Amniotic stem cell (primary cell): ENCODE results near the gene CELF1.

Experiments used
- DNase-seq: peaks from one replicate; lab custom pipeline; 2025; lab: John Stamatoyannopoulos, UW

CELF1 gene

DNA sequence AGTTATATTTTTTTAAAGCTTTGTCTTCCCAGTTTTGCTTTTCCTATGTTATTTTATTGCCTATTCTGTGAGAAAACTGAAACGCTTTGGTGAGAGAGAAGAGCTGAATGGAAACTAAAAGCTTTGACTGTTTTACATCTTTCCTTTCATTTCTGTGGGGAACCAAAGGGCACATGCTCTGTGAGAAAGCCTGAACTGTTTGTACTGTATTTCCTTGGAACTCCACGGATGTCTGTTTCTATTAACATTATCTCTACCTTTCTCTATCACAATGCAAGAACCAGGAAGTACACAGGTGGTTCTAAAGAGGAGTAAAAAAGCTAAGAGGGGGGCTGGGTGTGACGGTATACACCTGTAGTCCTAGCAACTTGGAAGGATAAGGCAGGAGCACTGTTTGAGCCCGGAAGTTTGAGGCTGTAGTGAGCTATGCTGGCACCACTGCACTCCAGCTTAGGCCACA, 43.8 kb downstream of the CELF1 start:
- DNase-seq, result no peak

DNA sequence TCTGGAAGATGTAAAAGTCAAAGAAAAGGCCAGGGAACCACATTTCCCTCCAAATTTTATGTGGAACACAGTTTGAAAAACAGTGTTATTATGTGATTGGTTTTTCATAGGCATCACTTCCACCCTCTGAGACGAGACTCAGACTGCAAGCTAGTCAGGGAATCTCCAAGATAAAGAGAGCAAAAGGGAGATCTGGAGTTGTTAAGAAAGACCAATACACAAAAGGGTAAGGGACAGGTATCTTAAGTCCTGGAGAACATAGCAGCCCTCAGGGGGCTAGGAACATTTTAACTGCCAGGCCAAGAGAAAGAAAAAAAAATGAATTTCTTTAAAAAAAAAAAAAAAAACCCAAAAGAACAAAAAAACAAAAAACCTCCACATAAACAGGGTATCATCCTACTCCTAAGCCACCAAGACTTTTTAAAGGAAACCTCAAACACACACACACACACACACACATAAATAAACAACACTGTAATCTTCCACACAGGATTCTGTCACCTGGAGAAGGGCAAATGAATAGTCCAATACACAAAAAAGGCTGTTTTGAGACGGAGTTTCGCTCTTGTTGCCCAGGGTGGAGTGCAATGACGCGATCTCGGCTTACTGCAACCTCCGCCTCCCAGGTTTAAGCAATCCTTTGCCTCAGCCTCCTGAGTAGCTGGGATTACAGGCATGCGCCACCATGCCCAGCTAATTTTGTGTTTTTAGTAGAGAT, 44.5 kb downstream of the CELF1 start:
- no peak for DNase-seq

DNA sequence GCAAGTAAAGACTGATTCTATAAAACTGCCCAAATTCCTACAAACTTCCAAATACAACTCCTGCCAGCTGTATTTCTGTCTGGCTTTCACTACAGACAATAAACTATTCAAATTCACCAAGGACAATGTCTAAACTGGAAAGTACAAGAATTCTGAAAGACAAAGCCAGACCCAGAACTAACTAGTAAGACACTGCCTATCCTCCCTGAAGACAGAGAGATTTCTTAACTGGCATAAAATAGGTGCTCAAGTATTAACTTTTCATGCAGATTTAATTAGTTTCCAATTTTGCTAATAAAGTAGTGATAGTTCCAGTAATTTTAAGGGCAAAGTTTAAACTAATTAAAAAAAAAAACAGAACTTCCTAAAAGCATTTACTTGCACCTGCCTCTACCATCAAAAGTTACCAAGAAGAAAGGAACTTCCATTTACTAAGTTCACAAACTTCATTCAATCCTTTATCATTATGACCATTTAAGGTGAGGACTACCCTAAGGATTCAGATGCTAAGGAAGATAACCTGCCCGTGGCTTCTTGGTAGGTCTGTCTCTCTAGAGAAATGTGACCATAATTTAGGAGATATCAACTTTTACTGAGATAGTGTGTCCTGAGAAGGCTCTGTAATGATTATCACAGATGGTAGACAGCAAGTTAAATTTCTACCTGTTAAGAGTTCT, 45.2 kb downstream of the CELF1 start:
- DNase-seq, result no peak

DNA sequence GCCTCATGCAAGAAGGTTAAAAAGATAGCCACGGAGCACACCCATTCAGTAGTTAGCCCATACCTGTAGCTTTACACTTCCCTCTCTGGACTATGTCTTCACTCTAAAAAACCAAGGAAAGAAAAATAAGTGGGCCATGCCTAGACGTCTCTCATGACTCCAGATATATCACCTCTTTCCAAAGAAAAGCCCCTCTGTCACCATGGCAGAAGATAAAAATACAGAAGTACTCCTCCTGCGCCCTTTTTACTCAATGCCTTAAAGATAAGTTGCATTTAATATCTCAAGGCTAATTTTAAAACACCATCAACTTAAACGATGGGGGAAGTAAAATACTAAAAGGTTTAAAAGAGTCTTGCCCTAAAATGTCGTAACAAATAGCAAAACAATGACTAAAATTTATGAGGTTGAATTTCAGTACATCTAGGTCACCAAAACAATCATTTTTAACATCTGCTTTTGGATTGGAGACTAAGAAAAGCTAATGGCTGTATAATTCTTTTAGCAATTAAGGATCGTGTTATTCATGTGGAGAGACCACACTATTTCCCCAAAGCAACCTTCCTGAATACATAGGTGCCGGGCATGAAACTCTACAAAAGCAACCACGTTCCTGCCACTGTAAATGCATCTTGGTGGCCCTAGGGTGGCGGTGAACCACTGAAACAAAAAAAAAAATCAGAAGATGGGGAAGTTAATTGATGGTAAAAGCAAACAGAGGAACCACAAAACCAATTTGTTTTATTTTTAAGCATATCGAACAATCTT, 46.0 kb downstream of the CELF1 start:
- DNase-seq, result no peak

DNA sequence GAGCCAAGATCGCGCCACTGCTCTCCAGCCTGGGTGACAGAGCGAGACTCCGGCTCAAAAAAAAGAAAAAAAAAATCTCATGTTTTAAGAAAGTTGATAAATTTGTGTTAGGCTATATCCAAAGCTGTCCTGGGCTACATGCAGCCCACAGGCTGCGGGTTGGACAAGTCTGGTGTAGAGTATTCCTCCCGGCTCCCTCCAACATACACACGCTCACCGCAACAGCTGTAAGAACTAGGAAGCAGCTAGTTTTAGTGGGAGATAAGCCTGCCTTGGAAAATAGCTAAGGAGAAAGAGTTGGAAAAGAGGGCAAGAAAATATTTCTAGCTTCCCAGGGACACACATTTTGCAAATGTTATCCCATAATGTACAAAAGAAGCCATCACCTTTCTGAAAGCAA, 46.6 kb downstream of the CELF1 start:
- no peak for DNase-seq

DNA sequence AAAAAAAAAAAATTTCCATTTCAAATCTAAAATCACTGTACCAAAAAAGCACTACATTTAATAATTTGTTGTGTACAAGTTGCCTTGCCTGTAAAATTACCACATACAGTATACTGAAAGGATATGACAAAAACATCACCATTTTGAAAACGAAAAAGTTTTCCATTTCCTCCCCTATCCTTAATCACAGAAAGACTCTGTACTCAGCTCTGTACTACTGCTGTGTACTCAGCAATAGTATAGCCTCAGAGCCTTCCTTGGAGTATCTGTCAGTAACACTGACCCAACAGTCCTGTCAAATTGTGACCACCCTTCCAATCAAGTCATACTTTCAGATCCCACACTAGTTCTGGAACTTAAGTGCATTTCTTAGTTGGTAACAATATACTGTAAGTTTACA, 48.0 kb downstream of the CELF1 start:
- DNase-seq, result no peak

DNA sequence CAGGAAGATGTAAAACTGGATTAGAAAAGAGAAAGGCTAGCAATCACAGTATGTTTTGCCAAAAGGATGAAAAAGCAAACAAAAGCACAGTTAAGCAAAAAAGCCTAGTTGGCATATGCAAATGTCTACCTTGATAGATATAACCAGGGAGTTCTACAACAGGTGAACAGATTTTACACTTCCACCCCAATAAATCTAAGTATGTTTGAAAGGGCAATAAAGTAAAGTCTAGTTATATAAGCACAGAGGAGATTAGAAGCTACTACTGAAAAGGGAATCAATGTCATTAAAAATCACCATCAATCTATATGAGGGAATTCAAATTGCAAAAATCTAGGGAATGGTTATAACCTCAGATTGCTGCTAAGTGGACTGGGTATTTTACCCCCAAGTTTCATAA, 49.7 kb downstream of the CELF1 start:
- no peak for DNase-seq

DNA sequence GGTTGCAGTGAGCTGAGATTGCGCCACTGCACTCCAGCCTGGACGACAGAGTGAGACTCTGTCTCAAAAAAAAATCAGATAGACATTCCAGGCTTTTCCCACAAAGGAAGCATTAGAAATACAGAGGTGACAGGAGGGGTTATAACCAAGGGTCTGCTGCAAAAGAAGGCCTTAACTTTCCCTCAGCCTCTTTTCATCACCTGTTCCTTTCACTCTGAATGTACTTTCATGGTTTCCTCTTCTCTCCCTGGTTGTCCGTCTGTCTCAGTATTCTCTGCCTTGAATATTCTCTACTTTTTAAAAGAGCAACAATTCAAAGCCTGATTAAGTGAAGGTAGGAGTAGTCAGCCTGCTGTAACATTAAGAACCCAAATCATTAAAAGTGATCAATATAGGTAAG, 50.2 kb downstream of the CELF1 start:
- no peak for DNase-seq

DNA sequence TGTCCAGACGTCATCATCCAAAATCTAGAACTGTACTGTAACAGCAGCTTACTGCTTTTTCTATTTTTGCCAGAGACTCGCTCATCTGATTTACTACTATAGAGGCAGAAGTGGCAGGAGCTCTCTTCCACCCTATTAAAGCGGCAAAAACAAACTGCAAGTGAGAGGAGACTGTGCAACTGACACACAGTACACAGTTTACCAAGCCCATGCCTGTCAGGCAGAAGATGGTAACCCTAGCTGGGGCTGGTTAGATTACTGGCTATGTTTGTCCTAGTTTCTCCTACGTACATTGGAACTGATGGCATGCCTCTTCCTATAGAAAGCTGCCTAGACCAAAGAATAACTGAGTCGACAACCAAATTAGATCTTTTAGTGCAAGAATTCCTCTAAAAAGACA, 51.8 kb downstream of the CELF1 start:
- DNase-seq, result no peak

DNA sequence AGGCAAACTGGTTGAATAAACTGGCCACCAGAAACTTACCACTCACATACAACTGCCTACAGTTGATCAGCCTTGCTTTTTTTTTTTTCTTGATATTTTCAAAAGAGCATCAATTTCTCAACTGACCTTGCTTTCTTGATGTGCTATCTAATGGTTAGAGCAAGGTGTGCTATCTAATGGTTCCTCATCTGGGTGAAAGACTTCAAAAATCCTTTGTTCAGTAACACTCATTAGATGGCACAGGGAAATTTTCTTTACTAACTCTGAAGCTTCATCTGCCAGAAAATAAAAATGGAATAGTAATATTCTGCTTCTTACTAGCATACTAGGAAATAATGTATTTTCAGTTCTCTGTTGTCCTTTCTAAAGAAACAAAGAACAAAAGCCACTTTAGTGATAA, 52.8 kb downstream of the CELF1 start:
- DNase-seq, result no peak

DNA sequence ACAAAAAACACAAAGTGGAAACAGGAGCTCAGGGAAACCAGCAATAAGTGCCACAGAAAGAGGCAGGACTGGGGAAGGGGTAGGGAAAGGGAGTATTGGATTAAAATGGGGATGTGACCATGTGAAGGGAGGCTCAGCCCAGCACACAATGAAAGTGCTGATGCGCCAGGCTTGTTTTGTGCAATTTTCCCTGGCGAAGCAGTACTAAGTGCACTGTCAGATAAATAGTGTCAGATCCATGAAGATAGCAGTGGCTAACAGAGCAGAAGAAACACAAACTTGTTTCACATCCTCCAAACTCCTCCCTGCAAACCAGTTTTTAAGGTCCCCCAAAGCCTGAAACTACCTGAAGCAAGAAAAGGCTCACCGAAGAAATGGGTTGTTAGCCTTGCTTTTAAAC, 53.3 kb downstream of the CELF1 start:
- no peak for DNase-seq

DNA sequence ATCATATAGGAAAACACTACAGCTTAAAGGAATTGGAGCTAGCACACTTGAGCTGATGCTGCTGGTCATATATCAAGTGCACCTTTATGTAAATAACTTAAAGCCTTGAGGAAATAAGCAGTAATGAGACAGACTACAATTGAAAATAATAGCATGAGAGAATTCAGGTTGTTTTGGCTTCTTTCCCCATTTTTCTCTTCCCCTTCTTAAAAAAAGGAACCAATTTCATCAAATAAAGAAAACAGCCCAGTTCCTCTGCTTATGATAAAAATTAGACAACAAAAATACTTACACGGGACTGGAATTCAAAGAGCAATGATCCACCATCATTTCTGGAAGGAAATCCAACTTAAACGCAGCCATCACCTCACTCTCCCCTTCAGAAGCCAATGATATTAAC, 53.8 kb downstream of the CELF1 start:
- no peak for DNase-seq

DNA sequence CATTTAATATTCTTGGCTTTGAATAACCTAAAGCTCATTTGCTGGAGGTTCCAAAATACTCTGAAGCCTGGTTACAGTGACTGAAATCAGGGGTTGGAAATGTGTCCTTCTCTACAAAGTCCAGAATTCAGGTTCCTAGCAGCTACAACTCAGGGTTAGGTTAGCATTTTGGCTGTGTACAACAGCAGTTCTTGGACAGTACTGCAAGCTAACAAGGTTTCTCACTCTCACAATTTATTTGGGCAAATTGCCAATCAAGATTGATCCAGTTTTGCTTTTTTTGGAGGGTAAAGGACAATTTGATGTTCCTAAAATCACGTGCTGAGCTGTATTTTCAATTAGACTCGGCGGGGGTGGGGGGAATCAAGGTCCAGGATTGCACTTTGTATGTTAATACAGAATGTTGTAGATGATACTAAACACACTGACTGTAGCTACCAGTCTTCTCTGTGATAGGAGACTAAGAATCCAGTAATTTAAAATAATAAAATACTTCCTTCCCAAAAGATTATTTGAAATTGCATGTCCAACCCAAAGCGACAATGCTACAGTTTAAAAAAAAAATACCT, 54.3 kb downstream of the CELF1 start:
- no peak for DNase-seq

DNA sequence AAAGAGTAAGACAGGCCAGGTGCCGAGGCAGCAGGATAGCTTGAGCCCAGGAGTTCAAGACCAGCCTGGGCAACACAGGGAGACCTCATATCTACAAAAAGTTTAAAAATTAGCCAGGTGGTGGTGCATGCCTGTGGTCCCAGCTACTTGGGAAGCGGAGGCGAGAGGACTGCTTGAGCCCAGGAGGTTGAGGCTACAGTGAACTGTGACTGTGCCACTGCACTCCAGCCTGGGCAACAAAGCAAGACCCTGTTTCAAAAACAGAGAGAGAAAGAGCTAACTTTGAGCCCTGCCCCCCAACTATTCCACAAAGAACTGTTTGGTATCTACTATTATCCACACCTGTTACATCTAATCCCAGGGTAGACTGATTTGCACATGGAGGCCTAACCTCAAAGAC, 54.8 kb downstream of the CELF1 start:
- no peak for DNase-seq

DNA sequence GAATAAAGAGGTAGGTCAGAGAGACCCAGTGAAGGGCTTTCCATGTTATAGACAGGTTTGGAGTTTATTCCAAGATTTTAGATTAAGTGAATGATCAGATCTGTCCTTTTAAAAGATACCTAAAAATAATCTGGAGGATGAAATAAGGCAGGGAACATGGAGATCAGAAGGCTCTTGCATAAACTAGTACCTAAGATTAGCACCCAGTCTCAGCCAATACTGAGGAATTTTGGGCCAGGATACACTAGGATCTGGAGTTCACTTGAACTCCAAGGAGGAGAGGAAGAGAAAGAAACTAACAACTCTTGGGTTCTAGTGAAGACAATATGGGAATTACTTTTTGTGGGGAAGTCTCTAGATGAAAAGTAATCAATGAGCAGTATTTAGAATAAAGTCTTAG, 56.1 kb downstream of the CELF1 start:
- no peak for DNase-seq

DNA sequence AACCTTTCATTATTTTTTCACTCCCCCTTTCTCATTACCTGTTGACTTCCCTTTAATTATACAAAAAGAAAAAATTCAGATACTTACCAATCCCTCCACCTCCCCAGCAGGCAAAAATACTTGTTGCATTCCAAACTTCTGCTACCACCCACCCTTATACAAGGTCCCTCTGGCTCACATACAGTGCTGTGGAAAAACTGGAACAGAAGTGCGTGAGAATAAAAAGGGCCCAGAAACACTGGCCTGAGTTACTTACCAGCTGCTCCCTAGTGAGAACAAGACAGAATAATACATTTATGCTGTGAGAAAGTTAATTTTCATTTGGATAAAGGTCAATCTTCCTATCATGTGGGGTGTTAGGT, 57.1 kb downstream of the CELF1 start:
- DNase-seq, result no peak

DNA sequence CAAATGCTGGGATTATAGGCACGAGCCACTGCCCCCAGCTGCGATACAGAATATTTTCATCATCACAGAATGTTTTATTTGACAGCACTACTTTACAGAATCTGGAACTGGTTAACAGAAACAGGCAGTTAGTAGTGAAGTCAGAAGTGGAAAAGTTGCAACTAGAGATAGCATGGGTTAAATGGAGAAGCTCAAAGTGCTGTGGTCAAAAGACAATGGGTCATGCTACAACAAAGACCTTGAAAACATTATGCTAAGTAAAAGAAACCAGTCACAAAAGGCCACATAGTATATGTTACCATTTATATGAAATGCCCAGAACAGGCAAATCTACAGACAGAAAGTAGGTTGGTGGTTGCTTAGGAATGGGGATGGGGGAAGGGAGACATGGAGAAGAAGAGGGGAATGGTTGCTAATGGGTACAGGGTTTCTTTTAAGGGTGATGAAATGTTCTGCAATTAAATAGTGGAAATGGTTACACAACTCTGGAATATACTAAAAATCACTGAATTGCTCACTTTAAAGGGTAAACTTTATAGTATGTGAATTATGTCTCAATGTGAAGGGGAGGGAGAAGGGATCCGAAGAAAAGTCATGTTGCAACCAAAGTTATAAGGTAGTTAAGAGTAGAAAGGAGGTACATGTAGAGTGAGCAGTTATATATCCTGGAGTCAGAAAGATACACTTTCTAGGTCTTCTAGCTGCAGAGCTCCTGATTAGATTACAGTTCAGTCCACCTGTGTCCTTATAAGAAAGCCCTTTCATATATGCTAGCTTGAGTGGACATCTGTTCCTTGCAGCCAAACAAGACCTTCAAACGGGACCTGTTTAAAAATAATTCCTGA, 57.7 kb downstream of the CELF1 start:
- DNase-seq, result no peak

DNA sequence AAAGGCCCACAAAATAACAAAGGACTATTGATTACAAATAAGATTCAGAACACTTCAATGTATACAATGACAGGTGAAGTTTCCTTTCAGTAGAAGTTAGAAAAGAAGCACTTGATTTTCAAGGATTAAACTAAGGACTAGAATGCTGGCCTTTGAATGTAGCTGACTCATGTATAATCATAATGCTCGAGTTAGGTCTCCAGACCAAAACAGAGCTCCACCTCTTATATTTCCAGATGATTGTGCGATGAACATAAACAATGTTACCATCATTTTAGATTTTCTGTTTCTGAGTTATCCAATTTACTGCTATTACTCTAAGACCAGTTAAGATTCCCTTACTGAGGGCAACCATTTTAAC, 63.6 kb downstream of the CELF1 start:
- no peak for DNase-seq

DNA sequence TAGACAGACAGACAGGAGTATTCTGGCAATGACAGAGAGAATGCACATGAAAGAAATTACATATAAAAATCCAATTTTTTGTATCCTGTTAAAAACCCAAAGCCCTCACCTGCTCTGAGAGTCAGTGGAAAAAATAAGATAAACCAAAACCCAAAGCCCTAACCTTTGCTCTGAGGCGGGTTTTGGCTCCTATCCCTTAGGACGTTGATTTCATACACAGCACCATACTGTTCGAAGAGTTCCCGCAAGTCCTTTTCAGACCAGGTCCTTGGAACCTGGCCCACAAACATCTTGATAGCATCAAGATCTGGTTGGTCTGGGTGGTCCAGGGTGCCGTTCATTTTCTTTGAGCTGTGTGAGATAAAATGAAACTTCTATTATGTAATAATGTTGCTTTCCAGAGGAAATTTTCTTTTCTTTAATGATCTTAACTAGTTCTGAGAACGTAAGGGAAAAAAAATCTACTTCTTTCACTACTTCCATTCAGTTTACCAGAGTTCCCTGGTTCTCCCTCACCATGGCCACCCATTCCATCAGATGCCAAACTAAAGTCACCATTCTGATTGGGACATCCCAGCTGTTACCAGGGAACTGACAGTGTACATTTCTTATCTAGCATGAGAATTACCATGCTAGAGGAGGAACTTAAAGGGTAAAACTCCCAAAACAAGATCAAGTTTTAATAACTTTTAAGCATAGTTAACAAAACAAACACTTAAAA, 64.1 kb downstream of the CELF1 start:
- DNase-seq, result no peak

DNA sequence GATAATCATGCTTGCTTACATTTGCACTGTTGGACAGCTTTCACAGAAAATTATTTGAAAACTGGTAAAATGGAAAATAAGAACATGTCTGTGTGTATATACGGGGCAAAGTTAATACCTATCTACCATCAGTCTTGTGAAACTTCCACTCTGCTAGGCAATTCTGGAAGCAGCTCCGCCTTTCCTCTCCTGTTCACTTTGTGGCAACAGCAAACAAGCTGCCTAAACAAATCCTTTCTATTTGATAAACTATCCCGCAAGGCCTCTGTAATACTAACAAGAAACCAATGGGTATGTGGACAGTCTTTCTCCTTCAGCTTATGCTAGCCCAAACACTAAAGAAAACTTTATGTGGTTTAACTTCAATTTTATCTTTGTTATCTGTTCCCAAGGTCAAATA, 64.8 kb downstream of the CELF1 start:
- no peak for DNase-seq

DNA sequence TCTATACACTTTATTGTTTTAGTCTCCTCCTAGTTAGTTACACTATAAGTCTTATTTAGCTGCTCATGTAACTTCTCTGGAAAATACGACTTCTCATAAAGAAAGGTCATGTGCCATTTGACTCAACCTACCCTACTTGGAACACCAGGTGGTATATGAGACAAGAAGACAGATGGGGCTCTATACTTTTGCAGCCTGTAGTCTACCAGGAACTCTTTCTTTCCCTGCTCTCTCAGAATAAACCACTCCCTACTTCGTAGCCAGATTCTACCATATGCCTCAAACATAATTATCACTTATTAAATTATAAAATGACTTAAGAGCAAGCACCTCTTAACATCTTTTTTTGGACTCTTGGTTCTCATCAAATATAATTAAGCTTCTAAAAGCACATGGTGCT, 65.5 kb downstream of the CELF1 start:
- no peak for DNase-seq
